HUES64 (cell line): ENCODE measurements around the gene FOXO3B. TPM values are rescaled to one million over a fixed set of nuclear protein-coding genes. Genes with fewer than 3 reads are reported as not detected.
"Not testable (repeated sequence)": the region's sequence is repeated elsewhere in the genome, so short reads cannot be mapped to it uniquely, and the experiment has no call there.

Experiments
- H3K27ac ChIP-seq: 2 replicates; pipeline ENCODE4 v1.7.0; 2013; ENCODE audit warnings: low read depth, low read length, inconsistent platforms
- H3K27me3 ChIP-seq: 2 replicates; pipeline ENCODE4 v1.6.1; 2013; ENCODE audit warnings: mild to moderate bottlenecking, low read length; ENCODE audit not compliant: insufficient read depth
- H3K36me3 ChIP-seq: 2 replicates; pipeline ENCODE4 v1.6.1; 2013; ENCODE audit warnings: mild to moderate bottlenecking, low read length; ENCODE audit not compliant: insufficient read depth
- H3K4me1 ChIP-seq: 2 replicates; pipeline ENCODE4 v1.6.1; 2013; ENCODE audit warnings: mild to moderate bottlenecking, low read length, moderate library complexity; ENCODE audit not compliant: insufficient read depth
- H3K4me3 ChIP-seq: 2 replicates; pipeline ENCODE4 v1.5.1; 2013; ENCODE audit warnings: mild to moderate bottlenecking, low read length, moderate library complexity
- H3K9ac ChIP-seq: 2 replicates; pipeline ENCODE4 v1.6.1; 2013; ENCODE audit warnings: mild to moderate bottlenecking, low read depth, low read length
- H3K9me3 ChIP-seq: 2 replicates; pipeline ENCODE4 v1.6.1; 2013; ENCODE audit warnings: low read depth, low read length; ENCODE audit not compliant: insufficient read depth
- WGBS: fragments of 150-250, 120-280 bp; methylation state at CpG from one replicate; pipeline ENCODE4 v1.1.7; 2013; ENCODE audit warnings: missing lambda C conversion rate; 5-methylcytosine and 5-hydroxymethylcytosine counted together
- polyA plus RNA-seq, 2 experiments: library from polyadenylated mRNA; stranded (reverse); fragments of 50-300 nt; gene quantifications; one replicate each; pipeline ENCODE4 v1.2.3, GENCODE V29; 2013

Gene FOXO3B
- 8.3 TPM for polyA plus RNA-seq (2013, experiment 1 of 2)
- 7.5 TPM for polyA plus RNA-seq (2013, experiment 2 of 2)

DNA sequence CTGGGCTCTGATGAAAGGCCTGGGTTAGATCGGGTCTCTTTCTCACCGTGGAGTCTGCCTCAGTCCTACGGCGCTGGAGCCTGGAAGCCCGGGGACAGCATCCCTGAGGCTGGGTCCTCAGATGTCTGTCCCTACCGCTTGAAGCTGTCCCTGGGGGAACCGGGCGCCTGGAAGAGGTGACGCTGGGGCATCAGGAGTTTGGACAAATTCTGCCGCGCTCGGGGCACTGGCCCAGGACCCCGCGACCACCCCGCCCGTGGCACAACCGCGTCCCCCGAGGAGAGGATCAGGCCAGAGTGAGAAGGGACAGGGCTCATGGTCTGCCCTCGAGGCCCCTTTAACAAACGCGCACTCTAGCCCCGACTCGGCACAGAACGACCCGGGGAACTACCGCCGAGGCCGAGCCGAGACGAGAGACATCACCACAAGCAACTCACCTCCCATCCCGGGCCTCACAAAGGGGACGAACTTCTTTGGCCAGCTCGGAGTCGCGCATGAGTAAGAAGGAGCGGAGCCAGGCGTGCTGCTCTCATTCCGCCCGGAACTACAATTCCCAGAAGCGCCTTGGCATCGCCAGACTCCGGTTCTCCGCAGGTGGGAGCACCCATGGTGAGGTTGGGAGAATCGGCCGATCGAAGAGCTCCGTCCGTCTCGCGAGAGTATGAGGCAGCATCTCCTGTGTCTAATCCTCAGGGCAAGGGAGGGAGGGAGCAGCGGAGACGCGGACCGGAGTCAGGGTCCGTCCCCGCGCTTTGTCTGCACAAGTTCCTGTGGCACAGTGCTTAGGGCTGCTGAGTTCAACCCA, at the start of gene FOXO3B:
Gene FOXO3B, minus strand, starts transcription at position 548 of the 805 bp plus-strand sequence. CDS start 663 bp downstream, outside the sequence.
- not testable (repeated sequence) for H3K27me3 ChIP-seq, H3K9me3 ChIP-seq, H3K4me1 ChIP-seq
- Histone ChIP-seq H3K36me3 (peaks cover 23% of the 10 kb centered on the region; the same call in 1 of the 2 replicates), H3K4me3 (peak within 1 kb of the TSS; percentile 70), H3K9ac (peak within 1 kb of the TSS; percentile 82), H3K27ac (0 out of 2 replicates have a peak within 1 kb of the TSS, but pooled peaks have one; percentile 30)
- WGBS, result under 1% methylated on average over 47 of the region's 58 CpGs

DNA sequence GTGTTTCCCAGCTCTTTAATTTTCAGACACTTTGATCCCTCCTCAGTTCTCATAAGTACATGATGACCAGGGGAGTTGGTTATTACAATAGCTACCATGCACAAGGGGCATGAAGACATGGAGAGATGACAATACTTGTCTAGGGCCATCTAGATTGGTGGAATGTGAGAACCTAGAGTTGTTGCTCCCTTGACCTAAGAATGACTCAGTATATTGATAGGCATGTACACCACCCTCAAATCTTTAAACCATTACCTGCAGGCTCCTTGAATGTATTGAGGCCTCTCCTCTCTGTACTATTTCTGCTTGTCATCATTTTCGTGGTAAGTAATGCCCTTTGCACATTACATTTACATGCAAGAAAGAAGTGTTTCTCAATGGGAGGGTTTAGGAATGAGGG, 41.4 kb upstream of the FOXO3B start:
- not testable (repeated sequence) for H3K36me3 ChIP-seq, H3K27me3 ChIP-seq, H3K9me3 ChIP-seq, H3K9ac ChIP-seq, H3K27ac ChIP-seq, H3K4me1 ChIP-seq, H3K4me3 ChIP-seq
- no CpG with 5 or more reads among the region's 1 CpG for WGBS

- H3K9ac ChIP-seq, H3K9me3 ChIP-seq, H3K4me3 ChIP-seq, H3K27ac ChIP-seq, H3K36me3 ChIP-seq, H3K4me1 ChIP-seq, H3K27me3 ChIP-seq: not testable (repeated sequence)
- WGBS, result 69% methylated on average over 3 of the region's 5 CpGs
Measured at GRCh38 chr17:18722612-18723011, 40.5 kb upstream of the FOXO3B start.

GRCh38 chr17:18721775-18722547, 39.8 kb upstream of the FOXO3B start:
- H3K4me3 ChIP-seq, H3K27me3 ChIP-seq, H3K9ac ChIP-seq, H3K36me3 ChIP-seq, H3K27ac ChIP-seq, H3K9me3 ChIP-seq, H3K4me1 ChIP-seq: not testable (repeated sequence)
- 93% methylated on average over 1 of the region's 12 CpGs for WGBS

DNA sequence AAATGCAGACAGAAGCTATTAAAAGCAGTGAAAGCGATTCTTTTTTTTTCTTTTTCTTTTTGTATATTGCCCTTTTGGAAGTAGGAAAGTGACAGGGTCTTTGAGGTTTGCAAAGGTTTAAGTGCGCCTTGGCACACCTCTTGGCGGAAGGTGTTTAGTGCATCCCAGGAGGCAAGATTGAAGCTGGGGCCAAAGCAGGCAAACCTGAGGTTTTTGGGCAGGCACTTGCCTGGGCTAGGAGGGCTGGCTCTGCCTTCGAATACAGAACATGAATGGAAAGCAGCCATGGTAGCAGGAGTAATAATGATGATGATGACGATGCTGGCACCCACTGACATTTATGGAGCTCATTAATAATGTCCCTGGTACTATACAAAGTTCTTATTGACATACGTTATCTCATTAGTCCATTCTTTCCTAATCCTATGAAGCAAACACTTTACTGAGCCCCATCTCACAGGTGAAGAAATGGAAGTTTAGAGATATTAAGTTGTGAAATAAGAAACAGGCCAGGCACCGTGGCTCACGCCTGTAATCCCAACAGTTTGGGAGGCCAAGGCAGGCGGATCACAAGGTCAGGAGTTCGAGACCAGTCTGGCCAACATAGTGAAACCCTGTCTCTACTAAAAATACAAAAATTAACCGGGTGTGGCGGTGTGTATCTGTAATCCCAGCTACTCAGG, 37.5 kb upstream of the FOXO3B start:
- H3K4me1 ChIP-seq, H3K4me3 ChIP-seq, H3K27me3 ChIP-seq, H3K9me3 ChIP-seq, H3K36me3 ChIP-seq: not testable (repeated sequence)
- 75% methylated on average over 8 of the region's 12 CpGs for WGBS
- H3K27ac ChIP-seq, result peak overlapping the region; percentile 28; the same call in 1 of the 2 replicates
- peak overlapping the region; percentile 47; the same call in 1 of the 2 replicates for H3K9ac ChIP-seq

- peak overlapping the region; percentile 47 for H3K9ac ChIP-seq
- not testable (repeated sequence) for H3K36me3 ChIP-seq, H3K4me3 ChIP-seq, H3K27me3 ChIP-seq, H3K9me3 ChIP-seq, H3K4me1 ChIP-seq
- peak overlapping the region; percentile 28; the same call in 1 of the 2 replicates for H3K27ac ChIP-seq
- 21% methylated on average over 5 of the region's 9 CpGs for WGBS
Measured at GRCh38 chr17:18718643-18719427, 36.7 kb upstream of the FOXO3B start.

DNA sequence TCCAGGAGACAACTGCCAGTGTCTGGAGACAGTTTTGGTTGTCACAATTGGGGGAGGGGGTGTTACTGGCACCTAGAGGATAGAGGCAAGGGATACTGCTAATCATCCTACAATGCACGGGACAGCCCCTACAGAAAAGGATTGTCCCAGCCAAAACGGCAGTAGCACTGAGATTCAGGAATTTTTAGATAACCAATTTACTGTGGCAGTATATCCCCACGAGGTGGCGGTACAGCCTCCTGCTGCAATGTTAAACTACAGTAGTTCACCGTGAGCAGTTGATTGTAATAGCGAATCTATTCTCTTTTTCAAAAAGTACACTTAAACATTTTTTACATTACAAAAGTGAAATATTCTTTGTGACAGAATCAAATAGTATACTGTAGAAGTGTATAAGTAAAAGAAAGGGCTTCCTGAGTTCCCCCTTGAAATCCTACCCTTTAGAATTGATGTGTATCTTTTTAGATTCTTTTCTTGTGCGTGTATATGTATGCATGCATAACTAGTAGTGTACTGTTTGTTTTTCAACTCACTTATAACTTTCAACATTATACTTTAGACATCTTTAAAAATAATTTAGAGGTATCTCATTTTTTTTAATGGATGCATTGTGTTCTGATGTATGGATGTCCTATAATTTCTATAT, 30.4 kb upstream of the FOXO3B start:
- H3K36me3 ChIP-seq, H3K9ac ChIP-seq, H3K9me3 ChIP-seq, H3K27me3 ChIP-seq, H3K4me1 ChIP-seq, H3K27ac ChIP-seq, H3K4me3 ChIP-seq: not testable (repeated sequence)
- WGBS, result 12% methylated on average over 4 of the region's 7 CpGs

- H3K9ac ChIP-seq, result not testable (repeated sequence)
- WGBS, result 95% methylated on average over 3 of the region's 3 CpGs
Measured at GRCh38 chr17:18708215-18708614, 26.1 kb upstream of the FOXO3B start.

GRCh38 chr17:18705955-18706354, 23.8 kb upstream of the FOXO3B start:
- not testable (repeated sequence) for H3K27me3 ChIP-seq, H3K27ac ChIP-seq, H3K36me3 ChIP-seq, H3K9me3 ChIP-seq, H3K4me3 ChIP-seq, H3K9ac ChIP-seq, H3K4me1 ChIP-seq
- 97% methylated on average over 3 of the region's 3 CpGs for WGBS

More at GRCh38 chr17:18708215-18708614, 26.1 kb upstream of the FOXO3B start:
- H3K9me3 ChIP-seq, H3K36me3 ChIP-seq, H3K27ac ChIP-seq, H3K4me1 ChIP-seq, H3K27me3 ChIP-seq, H3K4me3 ChIP-seq: not testable (repeated sequence)

GRCh38 chr17:18698473-18699103, 16.5 kb upstream of the FOXO3B start:
- Histone ChIP-seq H3K4me3 (peak overlapping the region; percentile 70), H3K9ac (peak overlapping the region; percentile 60; the same call in 1 of the 2 replicates)
- H3K27me3 ChIP-seq, H3K36me3 ChIP-seq, H3K4me1 ChIP-seq, H3K27ac ChIP-seq, H3K9me3 ChIP-seq: not testable (repeated sequence)
- 63% methylated on average over 8 of the region's 8 CpGs for WGBS
